IMR-90 (cell line): Measurements from ENCODE around the gene SERF2.

ENCODE experiments used
- BHLHE40 ChIP-seq: fragments of 150-350 bp; IDR thresholded peaks from 2 replicates; pipeline ENCODE4 v1.6.1; 2016; ENCODE audit warnings: mild to moderate bottlenecking, low read depth, low read length
- CEBPB ChIP-seq: IDR thresholded peaks from 2 replicates; pipeline ENCODE4 v1.6.1; 2012; ENCODE audit warnings: low read depth, low read length, improper control_type of control experiment
- CHD1 ChIP-seq: IDR thresholded peaks from 2 replicates; pipeline ENCODE4 v1.6.1; 2012; ENCODE audit warnings: low read depth, low read length, improper control_type of control experiment
- FOS ChIP-seq: fragments of 150-350 bp; IDR thresholded peaks from 2 replicates; pipeline ENCODE4 v1.6.1; 2016; ENCODE audit warnings: low read depth, low read length
- MAFK ChIP-seq: IDR thresholded peaks from 2 replicates; pipeline ENCODE4 v1.6.1; 2012; ENCODE audit warnings: low read depth, low read length, improper control_type of control experiment
- MAZ ChIP-seq: IDR thresholded peaks from 2 replicates; pipeline ENCODE4 v1.6.1; 2012; ENCODE audit warnings: low read depth, mild to moderate bottlenecking, low read length, improper control_type of control experiment, moderate library complexity, borderline replicate concordance
- MXI1 ChIP-seq: IDR thresholded peaks from 2 replicates; pipeline ENCODE4 v1.6.1; 2012; ENCODE audit warnings: low read depth, mild to moderate bottlenecking, low read length, moderate library complexity, borderline replicate concordance
- POLR2A ChIP-seq: IDR thresholded peaks from 2 replicates; pipeline ENCODE4 v1.6.1; 2012; ENCODE audit warnings: mild to moderate bottlenecking, low read depth, low read length
- RAD21 ChIP-seq: IDR thresholded peaks from 2 replicates; pipeline ENCODE4 v1.6.1; 2012; ENCODE audit warnings: low read length, improper control_type of control experiment
- RFX5 ChIP-seq: IDR thresholded peaks from 2 replicates; pipeline ENCODE4 v1.8.0; 2012; ENCODE audit warnings: low read depth, mild to moderate bottlenecking, low read length, moderate library complexity
- SMC3 ChIP-seq: fragments of 150-350 bp; IDR thresholded peaks from 2 replicates; pipeline ENCODE4 v1.6.1; 2016; ENCODE audit warnings: low read depth, mild to moderate bottlenecking, antibody characterized with exemption, low read length, moderate library complexity
- TF ChIP-seq, protein P1 (sequence below): conservative IDR thresholded peaks from 2 replicates; pipeline ENCODE4 v1.5.1; 2012; ENCODE audit warnings: mild to moderate bottlenecking, low read depth, low read length, improper control_type of control experiment
- TF ChIP-seq, protein P2 (sequence below): fragments of 150-350 bp; IDR thresholded peaks from 2 replicates; pipeline ENCODE4 v1.6.1; 2017; ENCODE audit warnings: mild to moderate bottlenecking, antibody characterized with exemption, low read length, low read depth
- TF ChIP-seq, protein P3 (sequence below): fragments of 150-350 bp; IDR thresholded peaks from 2 replicates; pipeline ENCODE4 v1.6.1; 2016; ENCODE audit warnings: low read depth, mild to moderate bottlenecking, low read length, moderate library complexity, borderline replicate concordance

DNA sequence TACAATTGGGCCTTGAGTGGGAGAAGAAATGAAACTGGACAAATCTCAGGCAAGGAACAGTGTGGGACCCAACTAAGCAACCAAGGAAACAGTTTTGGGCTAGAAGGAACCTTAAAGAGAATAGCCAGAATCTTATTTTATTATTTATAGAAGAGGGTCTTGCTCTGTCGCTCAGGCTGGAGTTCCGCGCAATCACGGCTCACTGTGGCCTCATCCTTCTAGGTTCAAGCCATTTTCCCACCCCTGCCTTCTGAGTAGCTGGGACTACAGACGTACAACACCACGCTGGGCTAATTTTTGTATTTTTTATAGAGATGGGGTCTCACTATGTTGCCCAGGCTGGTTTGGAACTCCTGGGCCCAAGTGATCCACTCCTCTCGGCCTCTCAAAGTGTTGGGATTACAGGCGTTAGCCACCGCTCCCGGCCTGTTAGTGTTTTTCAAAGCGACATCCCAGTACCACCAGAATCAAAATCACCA is 33.9 kb downstream of the SERF2 start:
- TF ChIP-seq, protein P1, sequence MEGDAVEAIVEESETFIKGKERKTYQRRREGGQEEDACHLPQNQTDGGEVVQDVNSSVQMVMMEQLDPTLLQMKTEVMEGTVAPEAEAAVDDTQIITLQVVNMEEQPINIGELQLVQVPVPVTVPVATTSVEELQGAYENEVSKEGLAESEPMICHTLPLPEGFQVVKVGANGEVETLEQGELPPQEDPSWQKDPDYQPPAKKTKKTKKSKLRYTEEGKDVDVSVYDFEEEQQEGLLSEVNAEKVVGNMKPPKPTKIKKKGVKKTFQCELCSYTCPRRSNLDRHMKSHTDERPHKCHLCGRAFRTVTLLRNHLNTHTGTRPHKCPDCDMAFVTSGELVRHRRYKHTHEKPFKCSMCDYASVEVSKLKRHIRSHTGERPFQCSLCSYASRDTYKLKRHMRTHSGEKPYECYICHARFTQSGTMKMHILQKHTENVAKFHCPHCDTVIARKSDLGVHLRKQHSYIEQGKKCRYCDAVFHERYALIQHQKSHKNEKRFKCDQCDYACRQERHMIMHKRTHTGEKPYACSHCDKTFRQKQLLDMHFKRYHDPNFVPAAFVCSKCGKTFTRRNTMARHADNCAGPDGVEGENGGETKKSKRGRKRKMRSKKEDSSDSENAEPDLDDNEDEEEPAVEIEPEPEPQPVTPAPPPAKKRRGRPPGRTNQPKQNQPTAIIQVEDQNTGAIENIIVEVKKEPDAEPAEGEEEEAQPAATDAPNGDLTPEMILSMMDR, result no peak
- TF ChIP-seq POLR2A (no peak), MAFK (no peak), MAZ (no peak), CHD1 (no peak), CEBPB (no peak), FOS (no peak), MXI1 (no peak), RFX5 (no peak), RAD21 (no peak), SMC3 (no peak), BHLHE40 (no peak)
- TF ChIP-seq, protein P2, sequence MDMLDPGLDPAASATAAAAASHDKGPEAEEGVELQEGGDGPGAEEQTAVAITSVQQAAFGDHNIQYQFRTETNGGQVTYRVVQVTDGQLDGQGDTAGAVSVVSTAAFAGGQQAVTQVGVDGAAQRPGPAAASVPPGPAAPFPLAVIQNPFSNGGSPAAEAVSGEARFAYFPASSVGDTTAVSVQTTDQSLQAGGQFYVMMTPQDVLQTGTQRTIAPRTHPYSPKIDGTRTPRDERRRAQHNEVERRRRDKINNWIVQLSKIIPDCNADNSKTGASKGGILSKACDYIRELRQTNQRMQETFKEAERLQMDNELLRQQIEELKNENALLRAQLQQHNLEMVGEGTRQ, result no peak
- TF ChIP-seq, protein P3, sequence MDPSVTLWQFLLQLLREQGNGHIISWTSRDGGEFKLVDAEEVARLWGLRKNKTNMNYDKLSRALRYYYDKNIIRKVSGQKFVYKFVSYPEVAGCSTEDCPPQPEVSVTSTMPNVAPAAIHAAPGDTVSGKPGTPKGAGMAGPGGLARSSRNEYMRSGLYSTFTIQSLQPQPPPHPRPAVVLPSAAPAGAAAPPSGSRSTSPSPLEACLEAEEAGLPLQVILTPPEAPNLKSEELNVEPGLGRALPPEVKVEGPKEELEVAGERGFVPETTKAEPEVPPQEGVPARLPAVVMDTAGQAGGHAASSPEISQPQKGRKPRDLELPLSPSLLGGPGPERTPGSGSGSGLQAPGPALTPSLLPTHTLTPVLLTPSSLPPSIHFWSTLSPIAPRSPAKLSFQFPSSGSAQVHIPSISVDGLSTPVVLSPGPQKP, result no peak
